Ovary (tissue), 9 donors: ENCODE measurements around the gene TRIO. TPM values are rescaled to one million over a fixed set of nuclear protein-coding genes. Genes with fewer than 3 reads are reported as not detected.

Source experiments
- DNase-seq, 5 donors: peaks; one replicate each; pipeline ENCODE4 v3.0.0-alpha.2; 2019 to 2020
- H3K27ac ChIP-seq, 2 donors: fragments of 200-600 bp; one replicate each; pipeline versions ENCODE4 v1.5.1 to v1.8.0; 2019 to 2022
- H3K27me3 ChIP-seq: fragments of 200-600 bp; one replicate; pipeline ENCODE4 v1.8.0; 2022
- H3K36me3 ChIP-seq: fragments of 200-600 bp; sonication (generic); one replicate; pipeline ENCODE4 v1.5.1; 2019
- H3K4me1 ChIP-seq: one replicate; pipeline ENCODE4 v1.8.1; 2013; ENCODE audit warnings: mild to moderate bottlenecking, moderate library complexity; ENCODE audit not compliant: insufficient read depth
- H3K4me3 ChIP-seq: fragments of 200-600 bp; sonication (generic); one replicate; pipeline ENCODE4 v1.5.1; 2017
- H3K9me3 ChIP-seq, 2 donors: fragments of 200-600 bp in 1 of 2; sonication (generic) in 1 of 2; one replicate each; pipeline versions ENCODE4 v1.5.1 to v1.8.1; 2013 to 2019; ENCODE audit warnings: mild to moderate bottlenecking in 1 of 2, moderate library complexity in 1 of 2
- EP300 ChIP-seq: sonication (generic); formaldehyde crosslinking; IDR thresholded peaks from one replicate; pipeline ENCODE4 v1.6.1; 2017; ENCODE audit warnings: antibody characterized with exemption
- POLR2A ChIP-seq: fragments of 450-650 bp; IDR thresholded peaks from one replicate; pipeline ENCODE4 v1.6.1; 2017; ENCODE audit warnings: antibody characterized with exemption, mild to moderate bottlenecking, moderate library complexity
- WGBS, 3 donors: extraction: QIAGEN DNeasy Blood & Tissue Kit in 1 of 3; methylation state at CpG; one replicate each; pipeline versions ENCODE4 v1.1.5 to v1.1.7; 2013 to 2017; 5-methylcytosine and 5-hydroxymethylcytosine counted together
- intact Hi-C, 4 donors: fragments of 100-400 bp; cut with DNase I; formaldehyde crosslinking; loops; one replicate each; pipeline versions ENCODE4 v1.11.0 to v1.15.1; 2022 to 2023
- polyA plus RNA-seq, 2 donors: library from polyadenylated mRNA; stranded (reverse); fragments of 200-250 nt in 1 of 2; fragments of 350-450 nt in 1 of 2; fragmentation: Illumina TruSeq in 1 of 2; extraction: RNeasy Lipid Tissue Mini Kit (QIAGEN cat#74804) in 1 of 2; gene quantifications; one replicate each; pipeline ENCODE4 v1.2.3, GENCODE V29; 2013 to 2014
- total RNA-seq, 7 donors: library from RNA; depleted of rRNA in 2 of 7; stranded (reverse); fragments of >200 nt in 2 of 7; fragmentation: NEBNext Ultra II Directional in 3 of 7; extraction: Animal tissue kit (Norgen Biotek cat#: 25700) in 3 of 7; gene quantifications; one replicate each; pipeline versions ENCODE4 v1.1.0 to v1.2.4, GENCODE V29; 2016 to 2023
- TF ChIP-seq, protein P1 (sequence below), 3 donors: fragments of 450-650 bp in 2 of 3; fragments of 200-600 bp in 1 of 3; IDR thresholded peaks; one replicate each; pipeline versions ENCODE4 v1.5.1 to v1.8.0; 2016 to 2022; ENCODE audit warnings: antibody characterized with exemption in 3 of 3, mild to moderate bottlenecking in 1 of 3
- donor health status: DM: no; HTN: no; CAD: no; lungs with moderate emphysema.
- donor health status: DM: no; HTN: no; CAD: no.
- donor health status: Bipolar disorder and iron deficiency.
- donor health status: DM: yes; HTN: yes; CAD: no.
- donor health status: DM: no; HTN: no; CAD: no.
- donor health status: DM: yes; HTN: yes; CAD: no.

TRIO gene
- total and polyA plus RNA-seq, 9 donors = 58.4 to 268 (median 125) TPM

DNA sequence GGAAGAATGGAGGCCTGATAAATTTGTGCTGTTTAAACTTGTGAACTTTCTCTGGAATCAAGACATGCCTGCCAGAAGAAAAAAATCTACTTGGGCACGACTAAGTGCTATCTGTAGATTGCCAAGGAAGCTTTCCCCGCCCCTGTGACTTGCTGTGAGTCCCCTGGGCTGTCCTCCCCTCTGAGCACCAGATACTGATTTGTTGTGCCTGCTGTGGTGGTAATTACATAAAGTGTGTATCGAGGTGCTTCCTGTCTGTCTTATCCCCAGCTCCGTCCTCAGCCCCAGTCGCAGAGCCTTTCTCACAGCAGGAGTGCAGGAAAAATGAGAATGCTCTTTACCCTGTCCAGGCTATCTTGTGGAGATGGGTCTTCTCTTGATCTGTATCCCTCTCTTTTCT, 53.9 kb downstream of the TRIO start:
- Histone ChIP-seq H3K4me3 (no peak overlapping the region), H3K4me1 (peaks cover 17% of the 10 kb centered on the region), H3K36me3 (no peaks in the 10 kb centered on the region), H3K27me3 (no peaks in the 10 kb centered on the region), H3K27ac (no peak overlapping the region), H3K9me3 (no peaks in the 10 kb centered on the region)
- no peak for DNase-seq
- intact Hi-C loops = loop anchor here in 1 of 4 donors (10.0 kb wide), 1 partner anchor 52 kb away; the partner anchor contains the start of gene TRIO
- TF ChIP-seq EP300 = no peak
- no peak for TF ChIP-seq POLR2A
- TF ChIP-seq, protein P1, sequence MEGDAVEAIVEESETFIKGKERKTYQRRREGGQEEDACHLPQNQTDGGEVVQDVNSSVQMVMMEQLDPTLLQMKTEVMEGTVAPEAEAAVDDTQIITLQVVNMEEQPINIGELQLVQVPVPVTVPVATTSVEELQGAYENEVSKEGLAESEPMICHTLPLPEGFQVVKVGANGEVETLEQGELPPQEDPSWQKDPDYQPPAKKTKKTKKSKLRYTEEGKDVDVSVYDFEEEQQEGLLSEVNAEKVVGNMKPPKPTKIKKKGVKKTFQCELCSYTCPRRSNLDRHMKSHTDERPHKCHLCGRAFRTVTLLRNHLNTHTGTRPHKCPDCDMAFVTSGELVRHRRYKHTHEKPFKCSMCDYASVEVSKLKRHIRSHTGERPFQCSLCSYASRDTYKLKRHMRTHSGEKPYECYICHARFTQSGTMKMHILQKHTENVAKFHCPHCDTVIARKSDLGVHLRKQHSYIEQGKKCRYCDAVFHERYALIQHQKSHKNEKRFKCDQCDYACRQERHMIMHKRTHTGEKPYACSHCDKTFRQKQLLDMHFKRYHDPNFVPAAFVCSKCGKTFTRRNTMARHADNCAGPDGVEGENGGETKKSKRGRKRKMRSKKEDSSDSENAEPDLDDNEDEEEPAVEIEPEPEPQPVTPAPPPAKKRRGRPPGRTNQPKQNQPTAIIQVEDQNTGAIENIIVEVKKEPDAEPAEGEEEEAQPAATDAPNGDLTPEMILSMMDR (IDR thresholded peaks at IDR 0.05) = no peak
- 50 to 68% (median 67%) methylated on average over 5 of the region's 5 CpGs for WGBS, 3 donors

GRCh38 chr5:14199902-14200301, 56.8 kb downstream of the TRIO start:
- peaks cover 20% of the 10 kb centered on the region for H3K4me1 ChIP-seq
- intact Hi-C loops = loop anchor here in 2 of 4 donors (10.0 kb wide), 2 partner anchors 55 kb away; partner anchors contain the start of gene TRIO (in 1 of the 2)
- WGBS, 3 donors = 13 to 38% (median 32%) methylated on average over 6 of the region's 6 CpGs

DNA sequence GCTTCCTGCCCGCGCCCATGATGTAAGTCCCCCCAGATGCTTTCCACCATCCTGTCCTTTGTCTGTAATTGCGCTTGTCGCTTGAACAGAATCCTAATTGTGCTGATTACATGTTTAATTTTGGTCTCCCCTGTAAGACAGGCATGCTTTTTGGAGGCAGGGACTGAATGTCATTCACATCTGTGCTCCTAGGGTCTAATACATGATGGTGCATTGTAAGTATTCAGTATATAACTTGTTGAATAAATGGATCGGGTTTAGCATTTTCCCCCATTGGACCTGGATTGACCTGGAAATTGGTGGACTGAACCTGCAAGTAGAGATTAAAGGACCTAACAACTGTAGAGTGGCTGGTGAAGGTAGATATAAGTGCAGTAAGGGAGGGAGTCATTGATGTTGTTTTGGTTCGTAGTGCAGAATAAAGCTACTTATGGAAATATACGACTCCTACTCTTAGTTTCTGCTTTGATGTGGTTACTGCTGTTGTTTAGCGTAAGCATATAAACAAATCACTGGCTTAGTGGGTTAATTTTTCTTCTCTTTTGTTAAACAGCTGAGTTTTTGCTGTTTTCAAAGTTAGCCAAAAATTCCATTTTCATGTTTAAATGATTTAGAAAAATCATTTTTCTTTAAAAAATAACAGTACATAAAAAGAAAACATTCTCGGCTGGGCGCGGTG, 57.3 kb downstream of the TRIO start:
- H3K9me3 ChIP-seq = no peaks in the 10 kb centered on the region
- 60 to 77% (median 66%) methylated on average over 11 of the region's 11 CpGs for whole genome bisulfite sequencing, 3 donors
- intact Hi-C loops = loop anchor here in 1 of 4 donors (10.0 kb wide), 1 partner anchor 54 kb away; no protein-coding TSS in a partner anchor
- peak overlapping the region; percentile 33 to 49 for H3K27ac ChIP-seq
- no peaks in the 10 kb centered on the region for H3K27me3 ChIP-seq
- no peak overlapping the region for H3K4me3 ChIP-seq
- H3K4me1 ChIP-seq = peaks cover 21% of the 10 kb centered on the region
- TF ChIP-seq EP300 (no peak), POLR2A (no peak)
- H3K36me3 ChIP-seq = no peaks in the 10 kb centered on the region
- no peak for DNase-seq

More at GRCh38 chr5:14199902-14200301, 56.8 kb downstream of the TRIO start:
- Histone ChIP-seq H3K36me3 (no peaks in the 10 kb centered on the region), H3K9me3 (no peaks in the 10 kb centered on the region), H3K27ac (peak overlapping the region; percentile 33 to 49), H3K4me3 (no peak overlapping the region), H3K27me3 (no peaks in the 10 kb centered on the region)
- peak; percentile 53 to 72 (median 64) for DNase-seq
- TF ChIP-seq, protein P1 (IDR thresholded peaks at IDR 0.05) = no peak
- no peak for TF ChIP-seq POLR2A
- TF ChIP-seq EP300 = no peak

- H3K36me3 ChIP-seq = no peaks in the 10 kb centered on the region
- no peaks in the 10 kb centered on the region for H3K27me3 ChIP-seq
- H3K9me3 ChIP-seq = no peaks in the 10 kb centered on the region
- WGBS, 3 donors = 60 to 66% (median 64%) methylated on average over 7 of the region's 7 CpGs
- TF ChIP-seq POLR2A (no peak), EP300 (no peak)
- TF ChIP-seq, protein P1 (IDR thresholded peaks at IDR 0.05) = no peak
- no peak overlapping the region for H3K27ac ChIP-seq
- H3K4me3 ChIP-seq = no peak overlapping the region
- intact Hi-C loops = loop anchor here in 1 of 4 donors (10.0 kb wide), 1 partner anchor 53 kb away; no protein-coding TSS in a partner anchor
- DNase-seq = no peak
- peaks cover 21% of the 10 kb centered on the region for H3K4me1 ChIP-seq
Measured at GRCh38 chr5:14201325-14202045, 58.3 kb downstream of the TRIO start.
